B cell (primary cell): ENCODE measurements around the gene DCHS2.

ENCODE experiments used
- CTCF ChIP-seq: fragments of 200-600 bp; IDR thresholded peaks from one replicate; pipeline ENCODE4 v1.8.0; 2022; ENCODE audit warnings: antibody characterized with exemption, mild to moderate bottlenecking
- EZH2 ChIP-seq: IDR thresholded peaks from 2 replicates; pipeline ENCODE4 v1.6.1; 2012; ENCODE audit warnings: borderline replicate concordance, low read depth, mild to moderate bottlenecking, moderate library complexity, low read length; ENCODE audit not compliant: insufficient read depth, poor library complexity, severe bottlenecking

- TF ChIP-seq CTCF = no peak
- no peak for TF ChIP-seq EZH2
Observed at GRCh38 chr4:154475820-154476219, 15.8 kb downstream of the DCHS2 start.
